NK-92 (cell line): Measurements from ENCODE around the gene LINGO3.
"Not testable (repeated sequence)": the region's sequence is repeated elsewhere in the genome, so short reads cannot be mapped to it uniquely, and the experiment has no call there.

Source experiments
- DNase-seq: peaks from one replicate; lab custom pipeline; 2025; ENCODE audit not compliant: unreplicated experiment; lab: John Stamatoyannopoulos, UW

Gene LINGO3, protein sequence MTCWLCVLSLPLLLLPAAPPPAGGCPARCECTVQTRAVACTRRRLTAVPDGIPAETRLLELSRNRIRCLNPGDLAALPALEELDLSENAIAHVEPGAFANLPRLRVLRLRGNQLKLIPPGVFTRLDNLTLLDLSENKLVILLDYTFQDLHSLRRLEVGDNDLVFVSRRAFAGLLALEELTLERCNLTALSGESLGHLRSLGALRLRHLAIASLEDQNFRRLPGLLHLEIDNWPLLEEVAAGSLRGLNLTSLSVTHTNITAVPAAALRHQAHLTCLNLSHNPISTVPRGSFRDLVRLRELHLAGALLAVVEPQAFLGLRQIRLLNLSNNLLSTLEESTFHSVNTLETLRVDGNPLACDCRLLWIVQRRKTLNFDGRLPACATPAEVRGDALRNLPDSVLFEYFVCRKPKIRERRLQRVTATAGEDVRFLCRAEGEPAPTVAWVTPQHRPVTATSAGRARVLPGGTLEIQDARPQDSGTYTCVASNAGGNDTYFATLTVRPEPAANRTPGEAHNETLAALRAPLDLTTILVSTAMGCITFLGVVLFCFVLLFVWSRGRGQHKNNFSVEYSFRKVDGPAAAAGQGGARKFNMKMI

DNA sequence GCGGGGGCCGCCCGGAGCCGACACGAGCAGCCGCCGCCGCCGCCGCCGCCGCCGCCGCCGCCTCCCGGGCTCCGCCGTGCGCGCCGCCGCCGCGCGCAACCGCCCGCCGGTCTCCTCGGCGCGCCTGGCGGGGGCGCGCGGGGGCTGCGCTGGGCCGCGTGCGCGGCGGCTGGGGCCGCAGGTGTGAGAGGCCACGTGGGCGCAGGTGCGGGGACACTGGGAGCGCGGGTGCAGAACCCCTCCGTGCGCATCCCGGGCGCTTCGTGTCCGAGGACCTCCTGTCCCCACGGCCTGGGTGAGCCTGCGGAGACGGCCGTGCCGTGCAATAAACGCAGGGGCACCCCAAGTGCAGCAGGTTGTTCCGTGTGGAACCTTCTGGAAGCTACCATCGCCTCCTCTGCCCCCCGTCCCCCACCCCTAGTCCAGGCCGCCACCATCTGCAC lies at the start of gene LINGO3:
Gene LINGO3, minus strand, starts transcription at position 41 of the 443 bp plus-strand sequence. CDS start 16,378 bp downstream, outside the sequence.
- no peak for DNase-seq

DNA sequence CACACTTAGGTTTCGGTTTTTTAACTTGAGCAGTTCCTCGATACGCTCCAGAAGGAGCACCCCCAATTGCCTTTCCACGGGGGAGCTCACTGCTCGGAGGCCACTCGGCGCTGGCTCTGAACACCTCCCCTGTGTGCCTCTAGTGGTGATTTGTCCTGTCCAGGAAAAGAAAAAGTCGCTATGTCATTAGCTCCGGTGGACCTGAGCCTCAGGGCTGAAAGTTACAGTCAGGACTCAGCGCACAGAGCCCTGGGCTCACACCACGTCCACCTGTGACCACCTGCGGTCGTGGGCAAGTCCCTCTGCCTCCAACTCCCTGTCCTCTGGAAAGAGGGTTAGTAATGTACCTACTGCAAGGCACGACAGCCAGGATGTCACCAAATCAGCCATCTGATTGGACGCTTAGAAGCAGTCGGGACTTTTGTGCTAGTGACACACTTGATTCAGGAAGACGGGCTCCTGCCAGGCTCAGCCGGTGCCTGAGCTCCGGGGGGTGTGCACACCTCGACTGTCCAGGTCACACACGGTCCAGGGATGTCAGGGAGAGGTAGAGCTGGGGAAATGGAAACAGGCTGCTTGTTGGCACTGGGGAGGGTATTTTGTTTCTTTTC lies 48.2 kb upstream of the LINGO3 start:
- DNase-seq, result no peak

DNA sequence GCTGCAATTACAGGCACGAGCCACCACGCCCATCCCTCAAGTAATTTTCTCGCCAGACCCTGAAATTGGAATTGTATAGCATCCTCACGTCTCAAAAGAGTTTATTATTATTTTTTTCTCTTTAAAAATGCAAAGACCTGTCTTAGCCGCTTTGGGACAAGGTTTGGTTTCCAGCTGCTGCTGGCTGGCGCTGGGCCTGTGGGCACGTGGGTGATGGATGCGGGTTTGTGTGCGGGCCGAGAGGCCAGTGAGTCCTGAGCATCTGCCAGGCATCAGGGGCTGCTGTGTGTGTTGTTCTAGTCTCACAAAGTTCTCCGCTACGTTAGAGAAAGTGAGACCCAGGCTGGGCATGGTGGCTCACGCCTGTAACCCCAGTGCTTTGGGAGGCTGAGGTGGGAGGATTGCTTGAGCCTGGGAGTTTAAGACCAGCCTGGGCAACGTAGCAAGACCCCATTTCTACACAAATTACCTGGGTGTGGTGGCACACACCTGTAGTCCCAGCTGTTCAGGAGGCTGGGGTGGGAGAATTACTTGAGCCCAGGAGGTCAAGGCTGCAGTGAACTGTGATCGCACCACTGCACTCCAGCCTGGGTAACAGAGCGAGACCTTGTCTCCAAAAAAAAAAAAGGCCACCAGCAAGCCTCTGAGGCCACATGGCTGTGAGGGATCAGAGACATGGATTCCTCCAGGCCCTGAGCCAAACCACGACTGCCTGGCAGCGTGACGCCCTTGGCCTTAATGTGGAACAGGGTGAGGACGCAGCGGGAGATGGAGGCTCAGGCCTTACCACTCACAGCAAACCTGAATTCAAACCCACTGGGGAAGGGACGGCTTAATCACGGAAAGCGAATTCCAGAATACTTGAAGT lies 47.4 kb upstream of the LINGO3 start:
- no peak for DNase-seq

DNA sequence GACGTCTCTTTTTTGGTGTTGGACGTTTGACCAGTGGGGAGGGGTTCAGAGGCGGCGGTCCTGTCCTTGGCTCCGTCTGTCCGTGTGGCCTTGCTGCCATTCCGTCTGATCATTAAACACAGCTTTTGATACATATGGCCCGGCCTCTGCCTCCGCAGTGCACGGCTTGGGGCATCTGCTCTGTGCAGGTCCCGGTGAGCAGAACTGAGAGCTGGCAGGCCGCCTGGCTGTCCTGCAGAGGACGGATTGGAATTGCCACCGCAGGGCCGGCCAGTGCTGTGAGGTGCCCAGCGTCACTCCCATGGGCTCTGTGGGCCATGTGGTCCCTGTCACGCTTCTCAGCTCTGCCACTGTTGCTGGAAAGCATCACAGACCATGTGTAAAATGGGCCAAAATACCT lies 46.7 kb upstream of the LINGO3 start:
- no peak for DNase-seq

DNA sequence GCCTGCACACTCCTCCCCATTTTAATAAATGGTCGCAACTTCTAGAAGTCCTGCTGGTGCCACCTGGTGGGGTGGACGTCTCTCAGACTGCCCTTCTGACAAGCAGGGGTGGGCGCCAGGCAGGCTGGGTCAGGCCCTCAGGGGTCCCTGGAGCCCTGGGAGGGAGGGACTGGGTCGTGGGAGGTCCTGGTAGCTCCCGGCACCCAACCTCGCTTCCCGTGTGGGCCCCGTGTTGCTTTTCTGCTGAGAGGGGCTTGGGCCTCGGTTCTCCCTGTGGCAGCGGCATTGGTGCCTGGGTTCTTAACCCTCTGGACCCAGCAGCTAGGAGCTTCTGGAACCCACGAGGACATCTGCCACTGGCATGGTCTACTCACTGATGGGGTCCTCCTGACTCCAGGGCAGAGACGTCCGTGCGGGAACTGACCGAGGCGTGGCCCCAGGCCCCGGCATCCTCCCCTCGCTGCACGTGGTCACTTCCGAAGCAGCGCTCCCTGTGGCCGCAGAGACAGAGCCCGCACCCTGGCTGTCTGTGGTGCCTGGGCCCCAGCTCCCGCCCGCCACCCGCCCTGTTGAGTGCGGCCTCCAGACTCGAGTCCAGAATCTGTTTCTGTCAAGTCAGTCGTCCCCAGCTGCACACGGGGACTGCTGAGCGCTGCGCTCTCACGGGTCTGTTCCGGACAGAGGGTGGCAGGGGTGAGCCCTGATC lies 46.1 kb upstream of the LINGO3 start:
- DNase-seq, result no peak

DNA sequence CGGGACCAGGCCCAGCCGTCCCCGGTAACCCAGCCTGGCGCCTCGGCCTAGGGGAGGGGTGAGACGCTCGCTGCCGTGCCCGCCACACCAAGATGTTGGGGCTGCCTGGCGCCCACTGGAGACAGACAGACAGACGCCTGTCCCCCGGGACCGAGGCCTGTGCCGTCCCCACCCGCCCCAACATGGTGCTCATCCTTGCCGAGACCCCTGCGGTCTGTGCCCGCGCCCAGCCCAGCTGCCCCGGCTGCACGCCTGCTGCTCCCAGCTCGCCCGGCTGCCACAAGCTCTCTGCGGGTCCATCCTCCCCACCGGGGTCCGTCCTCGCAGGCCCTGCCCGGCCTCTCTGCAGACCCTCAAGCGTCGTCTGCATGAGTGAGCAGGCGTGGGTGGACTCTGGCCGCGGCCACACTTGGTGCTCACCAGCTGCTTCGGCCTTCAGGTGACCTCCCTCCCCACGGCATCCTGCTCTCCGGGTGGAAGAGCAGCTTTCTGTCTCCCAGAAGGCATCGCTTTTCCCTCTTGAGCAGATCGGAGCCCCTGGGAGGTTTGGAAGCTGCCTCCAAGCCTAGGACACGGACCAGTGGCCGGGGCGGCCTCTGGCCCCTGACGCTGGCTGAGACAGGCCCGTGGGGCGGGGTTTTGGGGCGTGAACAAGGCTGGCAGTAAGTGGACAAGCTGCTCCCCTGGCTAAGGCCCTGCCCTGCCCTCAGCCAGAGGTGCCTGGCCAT lies 45.4 kb upstream of the LINGO3 start:
- no peak for DNase-seq

DNA sequence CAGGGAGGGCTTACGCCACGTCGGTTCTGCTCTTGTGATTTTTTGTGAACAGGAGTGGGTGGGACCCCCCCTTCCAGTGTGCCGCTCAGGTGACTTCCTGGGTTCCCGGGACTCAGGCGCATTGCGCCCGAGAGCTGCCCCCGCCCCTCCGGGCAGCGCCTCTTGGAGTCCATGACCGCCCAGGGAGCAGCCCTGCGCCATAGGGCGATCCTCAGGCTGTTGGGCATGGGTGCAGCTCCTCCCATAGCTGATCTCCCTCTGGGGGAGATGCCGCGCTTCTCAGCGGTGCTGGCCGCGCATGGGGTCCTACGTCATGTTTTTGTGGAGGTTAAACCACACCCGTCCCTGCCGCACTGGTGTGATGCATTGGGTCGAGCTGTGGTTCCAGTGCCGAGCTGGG lies 44.2 kb upstream of the LINGO3 start:
- DNase-seq, result no peak

DNA sequence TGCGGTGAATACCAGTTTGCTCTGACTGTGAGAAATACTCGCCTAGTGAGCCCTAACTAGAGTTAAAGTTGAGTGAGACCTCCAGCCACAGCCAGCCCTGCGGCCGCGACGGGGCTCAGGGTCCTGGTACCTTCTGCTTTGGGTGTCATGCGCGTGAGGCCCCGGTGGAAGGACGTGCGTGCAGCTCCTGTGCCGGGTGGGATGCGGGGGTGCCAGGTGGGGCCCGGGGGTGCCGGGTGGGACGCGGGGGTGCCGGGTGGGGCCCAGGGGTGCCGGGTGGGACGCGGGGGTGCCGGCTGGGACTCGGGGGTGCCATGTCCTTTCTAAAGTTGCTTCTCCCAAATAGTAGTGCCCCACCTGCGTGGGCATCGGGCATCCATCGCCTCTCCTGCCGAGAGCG lies 43.6 kb upstream of the LINGO3 start:
- no peak for DNase-seq

DNA sequence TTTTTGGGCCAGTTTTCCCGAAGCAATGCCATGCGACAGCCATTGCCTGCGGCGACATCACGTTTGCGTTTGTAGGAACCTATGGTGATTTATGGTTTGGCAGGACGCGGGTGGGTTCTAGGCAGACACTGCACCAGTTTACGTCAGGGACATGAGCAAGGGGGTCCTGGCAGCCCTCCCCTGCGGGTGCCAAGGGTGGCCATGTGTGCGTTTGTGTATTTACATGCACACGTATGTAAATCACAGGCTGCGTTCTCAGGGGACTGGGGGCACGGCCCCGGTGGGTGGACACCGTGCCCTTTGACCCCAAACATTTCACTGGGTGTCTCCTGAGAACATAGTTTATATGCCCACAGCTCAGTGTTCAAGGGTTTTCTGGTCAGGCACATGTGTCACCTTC lies 42.7 kb upstream of the LINGO3 start:
- no peak for DNase-seq

DNA sequence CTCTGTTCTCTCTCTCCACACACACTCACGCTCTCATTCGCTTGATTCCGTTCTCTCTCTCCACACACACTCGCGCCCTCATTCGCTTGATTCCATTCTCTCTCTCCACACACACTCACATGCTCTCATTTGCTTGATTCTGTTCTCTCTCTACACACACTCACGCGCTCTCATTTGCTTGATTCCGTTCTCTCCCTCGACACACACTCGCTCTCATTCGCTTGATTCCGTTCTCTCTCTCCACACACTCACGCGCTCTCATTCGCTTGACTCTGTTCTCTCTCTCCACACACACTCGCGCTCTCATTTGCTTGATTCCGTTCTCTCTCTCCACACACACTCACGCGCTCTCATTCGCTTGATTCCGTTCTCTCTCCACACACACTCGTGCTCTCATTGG lies 41.9 kb upstream of the LINGO3 start:
- DNase-seq, result not testable (repeated sequence)

DNA sequence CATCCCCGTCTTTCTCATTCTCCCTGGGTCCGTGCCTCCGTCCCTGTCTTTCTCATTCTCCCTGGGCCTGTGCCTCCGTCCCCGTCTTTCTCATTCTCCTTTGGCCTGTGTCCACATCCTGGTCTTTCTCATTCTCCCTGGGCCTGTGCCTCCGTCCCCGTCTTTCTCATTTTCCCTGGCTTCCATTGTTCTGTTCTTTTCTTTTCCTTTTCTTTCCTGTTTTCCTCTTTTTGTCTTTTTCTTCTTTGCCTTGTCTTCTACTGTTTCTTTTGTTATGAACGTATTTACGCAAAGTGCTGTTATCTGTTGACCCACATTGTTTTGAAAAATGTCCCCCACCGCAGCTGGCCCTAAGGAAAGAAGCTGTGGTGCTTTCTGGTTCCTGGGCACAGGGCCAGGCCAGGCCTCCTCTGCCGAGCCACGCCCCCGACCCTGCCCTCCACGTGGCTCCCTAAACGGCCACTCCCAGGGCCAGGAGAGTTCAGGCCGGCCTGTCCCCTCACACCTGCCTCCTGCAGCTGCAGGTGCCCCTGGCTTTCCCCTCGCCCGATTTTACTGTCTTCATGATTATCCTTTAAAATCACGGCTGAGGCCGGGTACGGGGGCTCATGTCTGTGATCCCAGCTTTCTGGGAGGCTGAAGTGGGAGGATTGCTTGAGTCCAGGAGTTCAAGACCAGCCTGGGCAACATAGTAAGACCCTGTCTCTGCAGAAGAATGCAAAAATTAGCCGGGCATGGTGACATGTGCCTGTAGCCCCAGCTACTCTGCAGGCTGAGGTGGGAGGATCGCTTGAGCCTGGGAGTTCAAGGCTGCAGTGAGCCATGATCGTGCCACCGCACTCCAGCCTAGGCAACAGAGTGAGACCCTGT lies 38.1 kb upstream of the LINGO3 start:
- no peak for DNase-seq

DNA sequence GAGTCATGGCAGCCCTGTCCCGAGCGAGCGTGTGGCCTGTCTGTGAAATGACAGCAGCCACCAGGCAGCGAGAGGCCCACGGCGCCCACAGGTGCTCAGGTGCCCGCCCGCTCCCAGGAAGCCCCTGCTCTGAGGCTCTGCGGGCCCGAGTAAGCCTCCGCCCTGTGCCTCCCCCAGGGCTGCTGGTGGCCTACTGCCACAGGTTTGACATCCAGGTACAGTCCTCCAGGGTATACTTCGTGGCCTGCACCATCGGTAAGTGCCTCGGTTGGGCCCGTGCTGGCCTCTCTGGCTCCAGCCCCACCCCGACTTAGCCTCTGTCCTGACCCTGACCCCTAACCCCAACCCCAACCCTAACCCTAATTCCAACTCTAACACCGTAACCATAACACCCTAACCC lies 37.1 kb upstream of the LINGO3 start:
- no peak for DNase-seq

DNA sequence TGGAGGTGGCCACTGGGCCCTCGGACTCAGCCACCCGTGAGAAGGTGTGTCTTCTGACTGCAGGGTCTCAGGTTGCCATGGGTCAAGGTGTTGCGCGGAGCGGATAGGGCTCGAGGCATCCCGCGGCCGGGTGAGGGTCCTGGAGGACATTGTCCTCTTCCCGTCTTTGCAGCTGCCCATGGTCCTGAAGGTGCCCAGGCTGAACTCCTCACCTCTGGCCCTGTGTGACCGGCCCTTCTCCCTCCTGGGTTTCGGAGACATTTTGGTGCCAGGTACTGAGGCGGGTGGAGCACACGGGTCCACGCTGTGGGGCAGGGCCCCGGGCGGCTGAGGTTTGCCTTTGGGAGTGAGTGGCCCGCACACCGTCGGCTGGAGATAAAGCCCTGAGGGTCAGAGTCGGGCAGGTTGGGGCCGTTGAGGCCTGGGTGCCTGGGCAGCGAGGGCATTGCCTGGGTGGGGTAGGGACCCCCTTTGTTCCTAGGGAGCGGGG lies 36.5 kb upstream of the LINGO3 start:
- DNase-seq, result no peak

DNA sequence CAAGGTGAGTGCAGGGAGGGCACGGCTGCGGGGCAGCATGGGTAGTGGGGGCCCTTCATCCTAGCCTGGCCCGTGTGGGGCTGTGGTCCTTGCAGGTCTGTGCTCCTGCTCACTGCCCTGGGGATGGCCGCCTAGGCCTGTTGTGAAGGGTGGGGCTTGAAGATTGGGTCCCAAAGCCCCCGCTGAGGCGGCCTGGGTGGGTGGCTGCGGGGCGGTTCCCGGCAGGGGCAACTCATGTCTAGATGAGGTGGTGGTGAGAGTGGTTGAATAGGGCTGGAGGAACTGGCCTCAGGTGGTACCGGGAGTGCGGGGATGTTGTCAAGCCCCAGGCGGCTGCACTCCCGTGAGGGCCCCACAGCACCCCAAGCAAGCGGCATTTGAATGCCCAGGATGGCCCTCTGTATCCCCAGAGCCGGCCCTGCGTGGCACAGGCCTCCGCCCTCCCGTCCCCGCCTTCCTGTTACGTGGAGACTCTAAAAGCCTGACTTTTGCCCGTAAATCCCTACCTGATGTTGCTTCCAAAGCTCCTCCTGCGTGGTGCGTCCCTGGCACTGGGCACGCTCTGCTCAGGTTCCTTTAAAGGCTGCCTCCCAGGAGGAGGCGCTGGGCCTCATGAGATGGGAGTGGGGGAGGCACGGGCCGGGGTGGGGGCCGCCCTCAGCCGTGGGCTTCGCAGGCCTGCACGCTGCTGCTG lies 35.5 kb upstream of the LINGO3 start:
- DNase-seq, result no peak

DNA sequence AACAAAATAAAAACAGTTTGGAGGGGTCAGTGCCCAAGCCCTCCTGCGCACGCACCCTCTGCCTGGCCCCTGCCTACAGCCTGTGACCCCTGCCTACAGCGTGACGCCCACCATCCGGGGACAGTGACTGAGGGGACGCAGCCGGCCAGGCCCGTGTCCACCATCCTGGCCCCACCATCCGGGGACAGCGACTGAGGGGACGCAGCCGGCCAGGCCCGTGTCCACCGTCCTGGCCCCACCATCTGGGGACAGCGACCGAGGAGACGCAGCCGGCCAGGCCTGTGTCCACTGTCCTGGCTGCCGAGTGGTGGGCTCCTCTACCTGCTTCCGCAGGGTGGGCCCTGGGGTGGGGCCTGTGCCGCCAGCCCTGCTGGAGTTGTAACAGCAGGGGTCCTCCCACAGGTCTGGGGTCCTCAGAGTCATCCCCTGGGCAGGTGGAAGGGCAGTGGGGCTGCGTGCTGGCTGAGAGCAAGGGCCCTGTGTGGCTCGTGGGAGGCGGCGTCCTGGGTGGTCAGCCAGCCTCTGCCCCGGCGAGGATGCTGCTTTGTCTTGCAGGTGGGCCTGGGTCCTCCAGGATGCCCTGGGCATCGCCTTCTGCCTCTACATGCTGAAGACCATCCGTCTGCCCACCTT lies 34.8 kb upstream of the LINGO3 start:
- no peak for DNase-seq

DNA sequence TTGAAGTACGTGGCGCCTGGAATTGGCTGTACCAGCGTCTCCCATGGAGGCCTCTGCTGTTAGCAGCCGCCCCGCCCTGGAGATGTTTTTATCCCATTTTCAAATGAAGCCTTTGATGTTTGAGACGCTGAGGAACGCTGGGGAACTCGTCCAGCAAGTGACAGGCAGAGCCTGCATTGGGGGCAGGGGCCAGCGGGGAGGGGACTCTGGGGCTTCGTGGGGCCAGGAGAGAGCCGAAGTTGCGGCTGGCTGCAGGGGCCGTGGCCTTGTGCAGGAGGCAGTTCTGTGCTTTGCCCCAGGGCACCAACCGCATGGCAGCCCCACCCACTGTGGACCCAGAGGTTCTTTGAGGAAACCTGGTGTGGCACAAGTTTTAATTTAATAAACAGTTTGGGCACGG lies 34.0 kb upstream of the LINGO3 start:
- no peak for DNase-seq

DNA sequence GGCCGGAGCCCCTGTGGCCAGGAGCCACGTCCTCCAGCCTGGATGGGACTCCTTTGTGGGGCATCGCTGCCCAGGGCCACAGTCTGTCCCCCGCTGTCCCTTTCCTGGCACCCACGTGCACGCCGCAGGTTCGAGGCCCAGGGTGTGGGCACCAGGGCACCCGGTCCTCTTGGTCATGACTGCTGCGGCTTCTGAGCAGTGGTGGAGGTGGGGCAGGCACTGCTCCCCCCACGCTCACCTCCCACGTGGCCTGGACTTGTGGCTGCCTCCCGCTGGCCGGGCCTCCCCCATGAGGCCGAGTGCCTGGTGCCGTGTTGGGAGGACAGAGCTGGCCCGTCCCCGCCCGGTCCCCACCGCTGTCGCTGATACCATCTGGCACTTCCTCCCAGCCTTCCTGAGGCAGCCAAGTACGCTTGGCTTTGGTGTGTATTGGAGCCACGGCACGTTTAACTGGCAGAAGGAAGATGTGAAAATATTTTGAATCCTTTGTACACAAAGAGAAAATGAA lies 33.3 kb upstream of the LINGO3 start:
- no peak for DNase-seq
